Measurements from ENCODE around the gene MYH15.

Gene MYH15

GRCh38 chr3:108472001-108472591 is 38.3 kb downstream of the MYH15 start:
- no peak for DNase-seq (ENCODE audit: low read depth)

- DNase-seq (ENCODE audit: low read depth): no peak
These were observed 39.0 kb downstream of the MYH15 start for GRCh38 chr3:108471426-108471825.

GRCh38 chr3:108469126-108469525 is 41.3 kb downstream of the MYH15 start:
- DNase-seq (ENCODE audit: low read depth): no peak

- DNase-seq (ENCODE audit: low read depth): no peak
These were observed 41.8 kb downstream of the MYH15 start for GRCh38 chr3:108468577-108468976.

GRCh38 chr3:108462899-108463298 is 47.5 kb downstream of the MYH15 start:
- DNase-seq (ENCODE audit: low read depth): no peak

GRCh38 chr3:108461661-108462111 is 48.7 kb downstream of the MYH15 start:
- DNase-seq (ENCODE audit: low read depth): no peak

GRCh38 chr3:108459225-108459624 is 51.2 kb downstream of the MYH15 start:
- DNase-seq (ENCODE audit: low read depth): no peak

GRCh38 chr3:108455212-108455705 is 55.1 kb downstream of the MYH15 start:
- DNase-seq (ENCODE audit: low read depth): no peak

GRCh38 chr3:108453565-108453964 is 56.8 kb downstream of the MYH15 start:
- no peak for DNase-seq (ENCODE audit: low read depth)

- no peak for DNase-seq (ENCODE audit: low read depth)
These were observed 60.0 kb downstream of the MYH15 start for GRCh38 chr3:108450444-108450843.

- DNase-seq (ENCODE audit: low read depth): no peak
These were observed 61.8 kb downstream of the MYH15 start for GRCh38 chr3:108448593-108448992.

- no peak for DNase-seq (ENCODE audit: low read depth)
These were observed 63.1 kb downstream of the MYH15 start for GRCh38 chr3:108447096-108447847.

- DNase-seq (ENCODE audit: low read depth): no peak
These were observed 68.1 kb downstream of the MYH15 start for GRCh38 chr3:108442281-108442680.

- DNase-seq (ENCODE audit: low read depth): no peak
These were observed 68.9 kb downstream of the MYH15 start for GRCh38 chr3:108441518-108441917.

- no peak for DNase-seq (ENCODE audit: low read depth)
These were observed 69.3 kb downstream of the MYH15 start for GRCh38 chr3:108441071-108441507.

GRCh38 chr3:108438542-108438941 is 71.9 kb downstream of the MYH15 start:
- DNase-seq (ENCODE audit: low read depth): no peak

GRCh38 chr3:108437439-108437838 is 73.0 kb downstream of the MYH15 start:
- DNase-seq (ENCODE audit: low read depth): no peak

- no peak for DNase-seq (ENCODE audit: low read depth)
These were observed 76.5 kb downstream of the MYH15 start for GRCh38 chr3:108433928-108434327.

GRCh38 chr3:108432431-108432830 is 78.0 kb downstream of the MYH15 start:
- no peak for DNase-seq (ENCODE audit: low read depth)

GRCh38 chr3:108430540-108430939 is 79.9 kb downstream of the MYH15 start:
- no peak for DNase-seq (ENCODE audit: low read depth)

- DNase-seq (ENCODE audit: low read depth): no peak
These were observed 81.8 kb downstream of the MYH15 start for GRCh38 chr3:108428586-108428985.

- no peak for DNase-seq (ENCODE audit: low read depth)
These were observed 89.5 kb downstream of the MYH15 start for GRCh38 chr3:108420926-108421325.

GRCh38 chr3:108416111-108416869 is 94.1 kb downstream of the MYH15 start:
- DNase-seq (ENCODE audit: low read depth): no peak

Measured in stimulated activated CD4-positive, alpha-beta T cell treated with anti-CD3 and anti-CD28 coated beads, Interleukin-2, amount 100 ng/mL, for 4 hours (primary cell).